Mucosa of rectum (tissue), 2 donors: ENCODE measurements around the gene AJM1.

ENCODE experiments used
- H3K27ac ChIP-seq, 2 donors: one replicate each; pipeline ENCODE4 v1.7.0; 2013; ENCODE audit warnings: inconsistent platforms in 2 of 2, low read depth in 2 of 2, low read length in 2 of 2
- H3K27me3 ChIP-seq, 2 donors: one replicate each; pipeline ENCODE4 v1.7.0; 2013; ENCODE audit warnings: low read length in 2 of 2; ENCODE audit not compliant: control insufficient read depth in 2 of 2, insufficient read depth in 2 of 2
- H3K36me3 ChIP-seq, 2 donors: one replicate each; pipeline ENCODE4 v1.7.0; 2013; ENCODE audit warnings: low read length in 2 of 2; ENCODE audit not compliant: control insufficient read depth in 2 of 2, insufficient read depth in 2 of 2
- H3K4me1 ChIP-seq, 2 donors: one replicate each; pipeline ENCODE4 v1.7.0; 2013; ENCODE audit warnings: low read length in 2 of 2, mild to moderate bottlenecking in 1 of 2; ENCODE audit not compliant: control insufficient read depth in 2 of 2, insufficient read depth in 2 of 2
- H3K4me3 ChIP-seq, 2 donors: one replicate each; pipeline ENCODE4 v1.7.0; 2013; ENCODE audit warnings: low read length in 2 of 2
- H3K9ac ChIP-seq, 2 donors: one replicate each; pipeline ENCODE4 v1.7.0; 2013; ENCODE audit warnings: low read length in 2 of 2, low read depth in 1 of 2, mild to moderate bottlenecking in 1 of 2
- H3K9me3 ChIP-seq, 2 donors: one replicate each; pipeline ENCODE4 v1.7.0; 2013; ENCODE audit warnings: low read length in 2 of 2; ENCODE audit not compliant: control insufficient read depth in 2 of 2
- donor health status: healthy.
- donor health status: Normal muscosa, but diverticular disease.

AJM1 gene

DNA sequence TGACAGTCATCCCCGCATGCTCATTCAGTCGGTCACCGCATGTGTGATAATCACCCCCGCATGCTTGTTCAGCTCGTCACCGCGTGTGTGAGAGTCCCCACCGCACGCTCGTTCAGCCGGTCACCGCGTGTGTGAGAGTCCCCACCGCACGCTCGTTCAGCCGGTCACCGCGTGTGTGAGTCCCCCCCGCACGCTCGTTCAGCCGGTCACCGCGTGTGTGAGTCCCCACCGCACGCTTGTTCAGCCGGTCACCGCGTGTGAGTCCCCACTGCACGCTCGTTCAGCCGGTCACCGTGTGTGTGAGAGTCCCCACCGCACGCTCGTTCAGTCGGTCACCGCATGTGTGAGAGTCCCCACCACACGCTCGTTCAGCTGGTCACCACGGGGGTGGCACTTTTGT, 47.6 kb downstream of the AJM1 start:
- H3K9me3 ChIP-seq: no peaks in the 10 kb centered on the region
- H3K36me3 ChIP-seq: peaks cover 2 to 14% of the 10 kb centered on the region in 2 donors
- no peaks in the 10 kb centered on the region for H3K27me3 ChIP-seq
- no peak overlapping the region for H3K9ac ChIP-seq
- no peak overlapping the region for H3K4me3 ChIP-seq
- no peak overlapping the region for H3K27ac ChIP-seq
- peaks cover 5 to 14% of the 10 kb centered on the region in 2 donors for H3K4me1 ChIP-seq

DNA sequence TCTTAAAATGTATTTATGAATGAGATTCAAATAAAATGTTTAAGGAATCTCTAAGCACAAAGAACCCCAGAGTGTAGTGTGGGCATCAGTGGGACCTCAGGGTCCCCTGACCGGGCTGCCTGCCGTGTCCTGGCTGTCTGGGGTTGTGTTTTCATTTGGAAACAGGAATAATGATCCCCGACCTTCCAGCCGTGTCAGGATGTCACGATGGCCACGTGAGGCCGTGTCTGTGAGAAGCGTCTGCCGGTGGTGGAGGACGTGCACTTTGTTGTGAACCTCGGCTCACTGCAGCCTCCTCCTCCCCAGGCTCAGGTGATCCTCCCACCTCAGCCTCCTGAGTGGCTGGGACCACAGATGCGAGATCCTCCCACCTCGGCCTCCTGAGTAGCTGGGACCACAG, 48.4 kb downstream of the AJM1 start:
- no peaks in the 10 kb centered on the region for H3K27me3 ChIP-seq
- no peak overlapping the region for H3K9ac ChIP-seq
- no peak overlapping the region for H3K4me3 ChIP-seq
- H3K4me1 ChIP-seq: peaks cover 7 to 10% of the 10 kb centered on the region in 2 donors
- H3K36me3 ChIP-seq: peaks cover 2 to 17% of the 10 kb centered on the region in 2 donors
- H3K9me3 ChIP-seq: no peaks in the 10 kb centered on the region
- no peak overlapping the region for H3K27ac ChIP-seq
